WI38 (cell line): ENCODE measurements around the gene GRID1.

Source experiments
- H3K4me3 ChIP-seq: 2 replicates; pipeline ENCODE4 v1.5.1; 2011; ENCODE audit warnings: low read depth, mild to moderate bottlenecking, control low read depth, low read length
- CTCF ChIP-seq: IDR thresholded peaks from 2 replicates; pipeline ENCODE4 v1.5.1; 2012; ENCODE audit warnings: low read depth, mild to moderate bottlenecking, control low read depth, low read length

The GRID1 gene

GRCh38 chr10:86300399-86300925 lies 66.1 kb downstream of the GRID1 start:
- H3K4me3 ChIP-seq = no peak overlapping the region
- TF ChIP-seq CTCF = no peak

GRCh38 chr10:86299562-86299961 lies 67.0 kb downstream of the GRID1 start:
- no peak overlapping the region for H3K4me3 ChIP-seq
- TF ChIP-seq CTCF = no peak

GRCh38 chr10:86298501-86299001 lies 68.0 kb downstream of the GRID1 start:
- no peak for TF ChIP-seq CTCF
- H3K4me3 ChIP-seq = no peak overlapping the region

- TF ChIP-seq CTCF = no peak
- no peak overlapping the region for H3K4me3 ChIP-seq
Measured at GRCh38 chr10:86295791-86296190, 70.8 kb downstream of the GRID1 start.

- TF ChIP-seq CTCF = no peak
Measured at GRCh38 chr10:86295351-86295750, 71.2 kb downstream of the GRID1 start.

GRCh38 chr10:86294346-86295265 lies 72.0 kb downstream of the GRID1 start:
- TF ChIP-seq CTCF = no peak
- no peak overlapping the region for H3K4me3 ChIP-seq

More at GRCh38 chr10:86295351-86295750, 71.2 kb downstream of the GRID1 start:
- H3K4me3 ChIP-seq = no peak overlapping the region

- no peak overlapping the region for H3K4me3 ChIP-seq
- TF ChIP-seq CTCF = no peak
Measured at GRCh38 chr10:86293396-86293791, 73.2 kb downstream of the GRID1 start.
